NB4 (cell line): ENCODE results near the gene RFX6.

ENCODE experiments used
- DNase-seq: peaks from one replicate; pipeline ENCODE4 v3.0.0; 2010; ENCODE audit warnings: low read depth
- H3K4me3 ChIP-seq: one replicate; pipeline ENCODE4 v1.5.1; 2011; ENCODE audit warnings: mild to moderate bottlenecking, low read depth, low read length, moderate library complexity
- CTCF ChIP-seq: IDR thresholded peaks from one replicate; pipeline ENCODE4 v1.5.1; 2012; ENCODE audit warnings: low read depth, low read length
- MYC ChIP-seq: IDR thresholded peaks from 2 replicates; pipeline ENCODE4 v1.6.1; 2011; ENCODE audit warnings: low read depth, low read length
- POLR2A ChIP-seq: IDR thresholded peaks from 2 replicates; pipeline ENCODE4 v1.6.1; 2011; ENCODE audit warnings: mild to moderate bottlenecking; ENCODE audit not compliant: insufficient read length; ENCODE audit errors: extremely low read depth
- TF ChIP-seq, protein P1 (sequence below): IDR thresholded peaks from 2 replicates; pipeline ENCODE4 v1.6.1; 2011; ENCODE audit warnings: low read depth, low read length

The RFX6 gene

DNA sequence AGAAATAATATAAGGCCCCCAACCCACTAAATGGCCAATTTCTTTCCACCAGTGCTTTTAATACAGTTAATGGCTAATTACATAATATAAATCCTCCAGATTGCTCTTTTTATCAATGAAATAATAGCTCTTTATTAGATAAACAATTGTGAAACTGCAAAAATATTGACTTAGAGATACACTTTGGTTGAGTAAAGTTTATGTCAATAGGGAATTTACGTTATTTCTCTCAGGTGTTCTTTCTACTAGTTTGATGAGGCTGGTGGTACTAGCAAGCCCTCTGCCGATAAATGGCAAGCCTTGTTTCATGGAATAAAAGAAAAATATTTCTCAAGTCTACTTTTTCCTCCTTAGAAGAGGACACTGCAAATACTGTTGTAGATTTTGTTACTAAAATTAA lies 18.9 kb downstream of the RFX6 start:
- no peak for DNase-seq
- no peak for TF ChIP-seq CTCF
- TF ChIP-seq, protein P1, sequence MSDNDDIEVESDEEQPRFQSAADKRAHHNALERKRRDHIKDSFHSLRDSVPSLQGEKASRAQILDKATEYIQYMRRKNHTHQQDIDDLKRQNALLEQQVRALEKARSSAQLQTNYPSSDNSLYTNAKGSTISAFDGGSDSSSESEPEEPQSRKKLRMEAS = no peak
- no peak for TF ChIP-seq MYC
- no peak for TF ChIP-seq POLR2A
- no peak overlapping the region for H3K4me3 ChIP-seq

DNA sequence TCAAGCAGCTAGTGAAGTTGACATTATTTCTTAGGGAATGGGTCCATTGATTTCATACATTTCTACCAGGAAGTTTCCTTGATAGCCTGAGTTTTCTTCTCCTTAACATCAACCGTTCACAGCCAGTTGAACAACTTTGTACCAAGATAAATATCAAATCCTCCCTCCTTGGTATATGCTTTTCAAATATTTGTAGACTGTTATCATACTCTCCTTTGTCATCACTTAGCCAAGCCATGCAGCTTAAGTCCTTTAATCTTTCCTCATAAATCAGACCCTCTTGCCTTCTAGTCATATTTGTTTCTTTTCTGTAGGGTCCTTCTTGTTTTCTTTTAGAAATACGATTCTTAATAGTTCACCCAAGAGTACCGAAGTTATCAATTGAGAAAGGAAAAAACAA lies 25.6 kb downstream of the RFX6 start:
- no peak overlapping the region for H3K4me3 ChIP-seq
- no peak for TF ChIP-seq CTCF
- no peak for TF ChIP-seq MYC
- no peak for DNase-seq

- H3K4me3 ChIP-seq = no peak overlapping the region
- DNase-seq = no peak
- TF ChIP-seq MYC = no peak
- TF ChIP-seq, protein P1 = no peak
- no peak for TF ChIP-seq CTCF
- TF ChIP-seq POLR2A = no peak
Observed at GRCh38 chr6:116922853-116923548, 46.0 kb downstream of the RFX6 start.

GRCh38 chr6:116924245-116924644 lies 47.2 kb downstream of the RFX6 start:
- TF ChIP-seq, protein P1 = no peak
- TF ChIP-seq MYC = no peak
- no peak overlapping the region for H3K4me3 ChIP-seq
- no peak for DNase-seq

DNA sequence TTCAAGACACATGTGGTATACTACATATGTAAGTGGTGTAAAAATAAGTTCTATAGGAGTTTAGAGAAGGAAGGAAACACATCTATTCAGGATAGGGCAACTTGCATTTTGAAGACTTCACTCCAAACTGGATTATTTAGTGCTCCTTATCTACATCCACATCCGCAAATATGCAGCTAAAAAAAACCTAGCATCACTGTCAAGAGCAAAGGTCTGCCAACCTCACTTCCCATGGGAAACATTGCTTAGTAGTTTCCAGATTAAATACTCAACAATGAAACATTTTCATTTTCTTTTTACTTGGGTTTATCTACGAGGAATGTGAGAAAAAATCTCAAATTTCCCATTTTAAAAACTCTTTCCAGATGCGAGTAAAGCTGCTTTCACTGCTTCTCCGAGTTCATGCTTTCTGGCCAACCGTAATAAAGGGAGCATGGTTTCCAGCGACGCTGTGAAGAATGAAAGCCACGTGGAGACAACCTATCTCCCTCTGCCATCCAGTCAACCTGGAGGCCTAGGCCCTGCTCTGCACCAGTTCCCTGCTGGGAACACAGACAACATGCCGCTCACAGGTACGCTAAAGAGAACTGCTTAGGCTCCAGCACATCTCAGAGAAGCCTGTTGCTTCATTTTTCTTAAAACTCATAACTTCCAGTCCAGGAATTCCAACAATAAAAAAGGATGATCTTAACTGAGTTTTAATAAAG lies 48.2 kb downstream of the RFX6 start:
- no peak for TF ChIP-seq CTCF
- TF ChIP-seq, protein P1 = no peak
- TF ChIP-seq MYC = no peak
- no peak for TF ChIP-seq POLR2A
- H3K4me3 ChIP-seq = no peak overlapping the region
- no peak for DNase-seq

DNA sequence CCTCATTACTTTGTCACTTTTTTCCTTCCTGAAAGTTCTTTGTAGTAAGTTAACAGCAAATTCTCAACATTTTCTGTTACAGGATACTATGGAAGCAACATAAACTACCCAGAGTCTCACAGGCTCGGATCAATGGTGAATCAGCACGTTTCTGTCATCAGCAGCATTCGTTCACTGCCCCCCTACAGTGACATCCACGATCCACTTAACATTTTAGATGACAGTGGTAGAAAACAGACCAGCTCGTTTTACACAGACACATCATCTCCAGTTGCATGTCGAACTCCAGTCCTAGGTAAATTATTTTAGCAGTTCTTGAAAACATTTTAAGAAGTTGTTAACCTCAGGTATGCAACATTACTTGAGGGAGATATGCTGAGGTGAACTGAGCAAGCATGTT lies 51.6 kb downstream of the RFX6 start:
- TF ChIP-seq CTCF (no peak), POLR2A (no peak), MYC (no peak)
- TF ChIP-seq, protein P1 = no peak
- no peak overlapping the region for H3K4me3 ChIP-seq
- DNase-seq = no peak
